Posterior vena cava (tissue), 2 donors: Measurements from ENCODE around the gene WDR90. TPM values are rescaled to one million over a fixed set of nuclear protein-coding genes. Genes with fewer than 3 reads are reported as not detected.

Experiments
- DNase-seq: peaks from one replicate; pipeline ENCODE4 v3.0.0-alpha.2; 2020; ENCODE audit warnings: low spot score
- intact Hi-C, 2 donors: fragments of 100-400 bp; cut with DNase I; formaldehyde crosslinking; loops; one replicate each; pipeline versions ENCODE4 v1.14.1 to v1.14.2; 2022 to 2023
- total RNA-seq, 2 donors: library from RNA; stranded (reverse); fragmentation: NEBNext Ultra II Directional; extraction: Animal tissue kit (Norgen Biotek cat#: 25700); gene quantifications; one replicate each; pipeline ENCODE4 v1.2.1, GENCODE V29; 2021
- donor health status: DM: yes; HTN: yes; CAD: no.
- donor health status: DM: yes; HTN: yes; CAD: no.

WDR90 gene
- total RNA-seq, 2 donors from 2014 or later: 13.4 to 14.9 TPM

GRCh38 chr16:625117-625976 lies 23.8 kb upstream of the WDR90 start:
- DNase-seq: peak; percentile 80
- intact Hi-C loops: loop anchor here in 1 of 2 donors (2.0 kb wide), 1 partner anchor 23 kb away; no protein-coding TSS in a partner anchor

DNA sequence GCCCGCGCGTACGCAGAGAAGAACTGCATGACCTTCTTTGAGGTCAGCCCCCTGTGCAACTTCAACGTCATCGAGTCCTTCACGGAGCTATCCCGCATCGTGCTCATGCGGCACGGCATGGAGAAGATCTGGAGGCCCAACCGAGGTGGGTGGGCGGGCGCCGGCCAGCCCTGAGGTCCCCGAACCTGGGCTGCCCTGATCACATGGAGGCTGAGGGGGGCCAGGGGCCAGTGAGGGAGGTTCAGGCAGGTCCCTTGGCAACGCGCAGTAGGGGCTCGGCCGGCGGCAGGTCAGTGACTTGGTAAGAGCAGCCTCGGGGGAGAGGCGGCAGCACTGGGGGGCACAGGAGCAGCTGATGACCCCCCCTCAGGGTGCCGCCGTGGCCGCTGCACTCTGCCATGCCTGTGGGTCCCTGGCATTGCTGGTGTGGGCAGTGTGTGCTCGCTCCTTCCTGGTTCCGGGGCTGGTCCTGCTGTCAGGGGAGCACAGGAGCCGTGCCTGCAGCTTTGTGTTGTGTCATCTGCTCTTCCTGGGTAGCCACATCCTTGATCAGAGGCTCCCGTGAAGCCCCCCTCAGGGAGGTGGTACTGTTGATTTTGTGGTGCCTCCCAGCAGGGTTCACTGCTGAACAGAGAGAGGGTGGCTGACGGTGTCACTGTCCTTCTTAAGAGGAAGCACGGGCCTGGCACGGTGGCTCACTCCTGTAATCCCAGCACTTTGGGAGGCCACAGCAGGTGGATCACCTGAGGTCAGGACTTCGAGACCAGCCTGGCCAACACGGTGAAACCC lies 23.0 kb upstream of the WDR90 start:
- no peak for DNase-seq

DNA sequence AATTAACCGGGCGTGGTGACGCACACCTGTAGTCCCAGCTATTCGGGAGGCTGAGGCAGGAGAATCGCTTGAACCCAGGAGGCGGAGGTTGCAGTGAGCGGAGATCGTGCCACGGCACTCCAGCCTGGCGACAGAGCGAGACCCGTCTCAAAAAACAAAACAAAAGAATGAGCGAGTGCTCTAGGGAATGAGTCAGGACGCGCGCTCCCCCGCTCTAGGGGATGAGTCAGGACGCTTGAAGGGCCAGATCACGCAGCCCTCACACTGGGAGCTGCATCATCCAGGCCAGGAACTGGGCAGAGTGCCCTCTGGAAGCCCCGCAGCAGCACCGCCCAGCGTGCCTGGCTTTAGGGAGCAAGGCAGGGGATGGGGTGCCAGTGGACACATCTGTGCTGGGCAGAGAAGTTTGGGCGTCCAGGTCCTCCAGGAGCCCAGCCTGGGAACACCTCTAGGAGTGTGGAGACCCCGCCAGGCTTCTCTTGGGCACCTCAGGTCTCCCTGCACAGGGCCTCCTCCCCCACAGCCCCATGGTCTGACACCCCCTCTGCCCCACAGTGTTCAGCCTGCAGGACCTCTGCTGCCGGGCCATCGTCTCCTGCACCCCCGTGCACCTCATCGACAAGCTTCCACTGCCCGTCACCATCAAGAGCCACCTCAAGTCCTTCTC lies 22.2 kb upstream of the WDR90 start:
- intact Hi-C loops: no loop called here

More for the DNA sequence above, 23.0 kb upstream of the WDR90 start:
- intact Hi-C loops: loop anchor here in 1 of 2 donors (2.0 kb wide), 1 partner anchor 23 kb away; no protein-coding TSS in a partner anchor

DNA sequence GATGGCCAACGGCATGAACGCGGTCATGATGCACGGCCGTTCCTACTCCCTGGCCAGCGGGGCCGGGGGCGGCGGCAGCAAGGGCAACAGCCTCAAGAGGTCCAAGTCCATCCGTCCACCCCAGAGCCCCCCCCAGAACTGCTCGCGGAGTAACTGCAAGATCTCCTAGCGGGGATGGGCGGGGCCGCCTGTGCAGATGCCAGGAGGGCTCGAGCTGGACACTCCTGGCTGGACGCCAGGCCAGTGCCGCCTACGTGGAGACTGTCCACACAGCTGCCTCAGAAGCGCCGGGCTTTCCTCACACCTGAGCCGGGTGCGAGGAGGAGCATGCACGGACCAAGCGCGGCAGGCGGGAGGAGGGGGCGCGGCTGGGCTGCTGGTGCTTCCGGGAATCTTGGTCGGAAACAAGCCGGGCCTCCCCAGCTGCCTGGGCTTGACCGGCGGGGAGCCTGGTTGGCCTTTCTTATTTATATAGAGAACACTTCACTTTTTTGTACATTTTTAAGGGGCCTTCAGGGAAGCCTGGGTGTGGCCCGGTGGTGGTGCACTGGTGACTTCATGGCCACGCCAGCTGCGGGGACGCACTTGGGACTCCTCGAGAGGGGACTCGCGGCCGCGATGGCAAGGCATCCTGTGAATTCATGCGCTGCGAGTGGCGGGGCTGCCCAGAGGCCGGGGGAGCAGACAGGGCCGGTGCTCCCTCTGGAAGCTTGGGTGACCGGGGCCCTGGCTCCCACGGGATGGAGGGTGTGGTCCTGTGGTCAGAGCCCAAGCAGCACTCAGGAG lies 21.5 kb upstream of the WDR90 start:
- peak; percentile 72 for DNase-seq
- intact Hi-C loops: no loop called here

More for the DNA sequence above, 22.2 kb upstream of the WDR90 start:
- peak; percentile 91 for DNase-seq

- peak; percentile 80 for DNase-seq
- intact Hi-C loops: no loop called here
Observed at GRCh38 chr16:628321-629061, 20.7 kb upstream of the WDR90 start.

- DNase-seq: peak; percentile 77
- intact Hi-C loops: no loop called here
Observed at GRCh38 chr16:629185-629832, 19.9 kb upstream of the WDR90 start.

DNA sequence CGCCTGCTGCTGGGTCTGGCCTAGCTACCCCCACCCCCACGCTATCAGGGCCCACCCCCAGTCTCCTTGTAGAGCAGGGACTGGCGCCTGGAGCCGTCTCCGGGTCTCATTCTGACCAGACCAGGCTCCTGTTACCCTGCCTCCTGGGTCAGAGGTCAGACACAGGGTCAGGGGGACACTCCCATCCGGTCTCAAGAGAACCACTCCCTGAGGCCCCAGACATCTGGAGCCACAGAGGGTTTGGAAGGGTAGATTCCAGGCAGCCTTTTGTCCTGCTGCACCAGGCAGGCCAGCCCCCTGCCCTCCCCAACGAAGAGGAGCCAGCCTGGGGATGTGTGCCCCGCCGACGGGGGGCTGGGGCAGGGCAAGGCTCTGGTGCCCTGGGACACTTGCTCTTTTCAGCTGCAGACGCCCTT lies 19.3 kb upstream of the WDR90 start:
- intact Hi-C loops: loop anchor here in 1 of 2 donors (5.0 kb wide), 1 partner anchor 38 kb away; the partner anchor contains the start of gene RAB40C
- DNase-seq: no peak

GRCh38 chr16:630249-630814 lies 18.8 kb upstream of the WDR90 start:
- DNase-seq: peak; percentile 77
- intact Hi-C loops: loop anchor here in 1 of 2 donors (5.0 kb wide), 1 partner anchor 38 kb away; the partner anchor contains the start of gene RAB40C

- DNase-seq: peak; percentile 85
- intact Hi-C loops: loop anchor here in 1 of 2 donors (5.0 kb wide), 1 partner anchor 39 kb away; the partner anchor contains the start of gene RAB40C
Observed at GRCh38 chr16:630815-631405, 18.3 kb upstream of the WDR90 start, which contains the start of gene WFIKKN1. TSS of gene WFIKKN1 (plus strand) at chr16:630985. CDS start at chr16:631254, 269 bp downstream.

DNA sequence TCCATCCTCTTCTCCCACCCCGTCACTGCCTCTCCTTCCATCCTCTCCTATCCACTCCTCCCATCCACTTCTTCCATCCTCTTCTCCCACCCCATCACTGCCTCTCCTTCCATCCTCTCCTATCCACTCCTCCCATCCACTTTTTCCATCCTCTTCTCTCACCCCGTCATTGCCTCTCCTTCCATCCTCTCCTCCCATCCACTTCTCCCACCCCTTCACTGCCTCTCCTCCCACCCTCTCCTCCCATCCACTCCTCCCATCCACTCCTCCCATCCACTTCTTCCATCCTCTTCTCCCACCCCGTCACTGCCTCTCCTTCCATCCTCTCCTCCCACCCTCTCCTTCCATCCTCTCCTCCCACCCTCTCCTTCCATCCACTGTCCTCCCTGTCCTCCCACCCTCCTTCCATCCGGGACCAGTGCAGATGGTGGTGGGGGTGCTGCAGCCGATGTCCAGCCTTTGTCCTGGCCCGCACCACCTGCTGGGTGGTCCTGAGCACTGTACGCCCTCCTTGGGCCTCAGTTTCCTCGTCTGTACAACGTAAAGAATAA lies 17.3 kb upstream of the WDR90 start:
- no peak for DNase-seq
- intact Hi-C loops: loop anchor here in 1 of 2 donors (5.0 kb wide), 1 partner anchor 40 kb away; the partner anchor contains the start of gene RAB40C

- peak; percentile 76 for DNase-seq
- intact Hi-C loops: loop anchor here in 1 of 2 donors (5.0 kb wide), 1 partner anchor 40 kb away; the partner anchor contains the start of gene RAB40C
Observed at GRCh38 chr16:632486-633335, 16.5 kb upstream of the WDR90 start.

- peak; percentile 79 for DNase-seq
- intact Hi-C loops: loop anchor here in 1 of 2 donors (5.0 kb wide), 1 partner anchor 41 kb away; the partner anchor contains the start of gene RAB40C
Observed at GRCh38 chr16:633336-634050, 15.7 kb upstream of the WDR90 start.

DNA sequence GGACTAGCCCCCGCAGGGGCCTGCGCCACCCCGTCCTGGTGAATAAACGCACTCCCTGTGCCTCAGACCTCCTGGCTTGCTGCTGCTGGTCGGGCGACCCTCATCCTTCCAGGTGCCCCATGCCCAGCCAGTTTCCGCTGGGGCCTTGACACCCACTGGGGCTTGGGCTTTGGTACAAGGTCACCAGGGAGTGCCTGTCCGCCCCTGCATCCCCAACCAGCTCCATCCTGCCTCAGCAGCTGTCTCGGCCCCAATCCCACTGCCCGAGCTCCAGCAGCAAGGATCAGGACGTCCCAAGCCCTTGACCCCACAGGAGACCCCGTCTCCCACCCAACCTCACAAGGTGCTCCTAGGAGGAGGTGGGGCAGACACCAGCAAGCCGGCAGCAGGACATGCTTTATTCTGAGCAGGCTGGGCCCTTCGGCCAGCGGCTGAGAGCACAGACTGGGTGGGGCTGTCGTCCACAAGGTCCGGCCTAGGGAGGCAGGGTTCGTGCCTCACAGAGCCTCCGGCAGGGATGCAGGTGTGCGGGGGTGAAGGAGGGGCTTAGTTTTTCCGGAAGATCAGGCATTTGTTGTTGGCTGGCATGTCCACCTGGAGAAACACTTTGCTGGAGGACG lies 15.0 kb upstream of the WDR90 start:
- intact Hi-C loops: loop anchor here in 1 of 2 donors (5.0 kb wide), 1 partner anchor 42 kb away; the partner anchor contains the start of gene RAB40C
- no peak for DNase-seq

GRCh38 chr16:634996-635395 lies 14.2 kb upstream of the WDR90 start:
- no peak for DNase-seq
- intact Hi-C loops: loop anchor here in 1 of 2 donors (5.0 kb wide), 1 partner anchor 43 kb away; the partner anchor contains the start of gene RAB40C
